ENCODE measurements around the gene LYPD4.

GRCh38 chr19:41801792-41802211 lies 42.7 kb downstream of the LYPD4 start:
- TF ChIP-seq EZH2 (IDR thresholded peaks at IDR 0.05; ENCODE audit: borderline replicate concordance, low read length) (no peak), CTCF (IDR thresholded peaks at IDR 0.05; ENCODE audit: low read length) (no peak)

Measured in OCI-LY1 (cell line).